Muscle of arm (tissue), 12 donors: Measurements from ENCODE around the gene YWHAG. TPM values are rescaled to one million over a fixed set of nuclear protein-coding genes. Genes with fewer than 3 reads are reported as not detected.

Experiments
- DNase-seq: peaks from one replicate; pipeline ENCODE4 v3.0.0-alpha.2; 2013
- polyA plus RNA-seq, 12 donors: library from polyadenylated mRNA; unstranded; fragments of 120-200 nt; gene quantifications; one replicate each; pipeline ENCODE4 v1.2.1, GENCODE V29; 2013; ENCODE audit not compliant: insufficient read length in 12 of 12

YWHAG gene
- polyA plus RNA-seq, 12 donors, result 102 to 201 (median 181) TPM

DNA sequence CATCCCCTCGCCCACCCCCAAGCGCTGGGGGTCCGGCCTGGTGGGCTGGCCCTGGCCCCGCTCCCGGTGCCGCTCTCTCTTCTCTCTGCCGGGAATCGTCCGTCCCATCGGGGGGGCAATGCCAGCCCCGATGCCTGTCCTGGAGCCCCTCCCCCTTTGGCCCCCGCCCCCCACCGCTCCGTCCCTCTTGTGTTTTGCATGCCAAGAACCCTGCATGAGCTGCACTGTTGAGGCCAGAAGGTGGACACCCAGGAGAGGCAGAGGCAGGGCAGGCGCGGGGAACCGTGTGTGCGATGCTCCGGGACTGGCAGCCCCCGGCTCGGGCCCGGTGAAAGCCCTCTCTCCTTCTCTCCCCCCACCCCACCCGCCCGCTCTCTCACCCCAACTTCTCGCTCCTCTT is 78.4 kb downstream of the YWHAG start:
- DNase-seq, result no peak

DNA sequence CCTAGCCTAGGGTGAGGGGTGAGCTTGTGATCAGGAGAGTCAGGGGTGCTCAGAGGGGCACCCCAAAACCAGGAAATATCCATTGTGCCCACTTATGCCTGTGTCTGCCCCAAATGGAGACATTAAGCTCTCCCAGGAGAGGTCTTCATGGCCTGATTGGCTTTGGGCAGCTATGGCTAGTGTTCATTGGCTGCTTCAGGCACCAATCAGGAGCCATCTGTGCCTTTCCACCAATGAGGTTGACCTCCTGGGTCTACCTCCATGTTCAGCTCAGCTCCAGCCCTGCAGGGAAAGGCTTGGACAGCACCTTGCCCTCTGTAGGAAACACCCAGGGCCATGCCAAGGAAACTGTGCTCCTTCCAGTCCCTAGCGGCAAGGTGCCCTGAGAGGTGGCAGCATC is 80.3 kb downstream of the YWHAG start:
- no peak for DNase-seq

Other genes starting within 250 kb of the YWHAG start
- gene SRRM3, start 157.1 kb downstream of the YWHAG start, polyA plus RNA-seq, result 1 to 10 TPM in 1 of 12 donors, under 1 TPM in 9, not detected in 2; 0.23 to 1.2 (median 0.48) TPM
- gene HSPB1, start 56.3 kb downstream of the YWHAG start, polyA plus RNA-seq, result 1,000 to 10,000 TPM in 8 of 12 donors, 100 to 1,000 TPM in 4; 552 to 2,296 (median 1,208) TPM
- 1 to 10 TPM in 3 of 12 donors, under 1 TPM in 7, not detected in 2; 0.29 to 1.7 (median 0.89) TPM for gene SSC4D, start 50.7 kb upstream of the YWHAG start, polyA plus RNA-seq
- gene ZP3, start 66.0 kb upstream of the YWHAG start, polyA plus RNA-seq, result 10 to 100 TPM in 1 of 12 donors, 1 to 10 TPM in 7, under 1 TPM in 2, not detected in 2; 0.33 to 12.4 (median 3.6) TPM
- 10 to 100 TPM in 2 of 12 donors, 1 to 10 TPM in 9, not detected in 1; 6.2 to 23.4 (median 7.7) TPM for gene DTX2, start 102.7 kb upstream of the YWHAG start, polyA plus RNA-seq
- 10 to 100 TPM in 2 of 12 donors, 1 to 10 TPM in 2, under 1 TPM in 7, not detected in 1; 0.07 to 30.0 (median 0.51) TPM for gene UPK3B, start 151.6 kb upstream of the YWHAG start, polyA plus RNA-seq
- 1 to 10 TPM in 9 of 12 donors, under 1 TPM in 1, not detected in 2; 0.99 to 7.3 (median 2.3) TPM for gene SPDYE16, start 184.3 kb upstream of the YWHAG start, polyA plus RNA-seq